ENCODE data around the gene SERTAD3. TPM values are rescaled to one million over a fixed set of nuclear protein-coding genes. Genes with fewer than 3 reads are reported as not detected.
A peak's percentile ranks its signal among the peaks of the same experiment; 100 is the strongest.

The SERTAD3 gene
- total and polyA plus RNA-seq, 2 donors (not counting 3 experiments of a cell fraction or from before 2014, with no cell fraction given): 13.3 to 29.9 TPM

DNA sequence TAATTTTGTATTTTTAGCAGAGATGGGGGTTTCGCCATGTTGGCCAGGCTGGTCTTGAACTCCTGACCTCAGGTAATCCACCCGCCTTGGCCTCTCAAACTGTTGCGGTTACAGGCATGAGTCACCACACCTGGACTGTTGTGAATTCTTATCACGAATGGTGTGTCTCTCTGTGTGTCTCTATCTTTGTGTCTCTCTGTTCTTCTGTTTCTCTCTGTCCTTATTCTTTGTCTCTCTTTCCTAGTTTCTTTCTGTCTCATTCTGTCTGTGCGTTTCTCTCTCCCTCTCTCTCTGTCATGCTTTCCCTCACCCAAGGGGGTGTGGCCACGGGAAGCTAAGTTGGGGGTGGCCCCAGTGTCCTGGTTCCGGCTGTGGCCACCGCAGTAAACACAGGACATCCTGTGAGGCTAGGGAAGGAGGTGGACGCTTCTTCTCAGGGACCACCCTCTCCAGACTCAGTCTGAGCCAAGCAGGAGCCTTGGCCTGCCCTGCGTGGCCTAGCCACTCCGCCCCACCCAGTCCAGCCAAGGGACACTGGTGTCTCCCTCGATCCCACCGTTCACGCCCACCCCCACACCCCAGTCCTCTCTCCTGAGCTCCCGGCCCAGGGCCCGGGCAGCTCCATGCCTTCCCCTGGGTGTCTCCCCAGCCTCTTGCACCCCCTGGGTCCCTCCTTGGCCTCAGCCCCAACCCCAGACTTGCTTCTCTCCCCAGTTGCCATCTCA lies 27.1 kb downstream of the SERTAD3 start:
- dilution Hi-C loops (cut with MboI; ENCODE audit: extremely low pct_ligation_motif_present, low sequenced_read_pairs): no loop called here
- FAIRE-seq (peak; percentile 75), DNase-seq (ENCODE audit: low read depth, low spot score) (no peak)
- no peaks in the 10 kb centered on the region for H3K36me3 ChIP-seq (ENCODE audit: control insufficient read depth in 2 of 2, extremely low read depth in 1 of 2, insufficient read depth in 2 of 2, low read length in 2 of 2)
- H3K9ac ChIP-seq (replicated peaks; ENCODE audit: extremely low read depth, insufficient read depth, low read length): peak overlapping the region; percentile 8
- peak overlapping the region; percentile 90 for H2AFZ ChIP-seq (ENCODE audit: low read depth, low read length)
- BruUV-seq (replicated peaks): no TSS peak
- POLR2A ChIA-PET: no interaction called here
- H3K79me2 ChIP-seq (ENCODE audit: control insufficient read depth, insufficient read depth, low read length): no peaks in the 10 kb centered on the region
- peak overlapping the region; percentile 13 for H3K27ac ChIP-seq (ENCODE audit: insufficient read depth, low read depth, low read length)
- no peak overlapping the region for H3K4me3 ChIP-seq (replicated peaks in 1 of 3; ENCODE audit: insufficient read depth in 1 of 3, low read depth in 1 of 3, low read length in 3 of 3)
- H3K4me1 ChIP-seq (ENCODE audit: control insufficient read depth, extremely low read depth, insufficient read depth, low read length): peaks cover 17% of the 10 kb centered on the region
- H3K9me1 ChIP-seq (replicated peaks; ENCODE audit: control insufficient read depth, extremely low read depth, insufficient read depth, low read length): no peaks in the 10 kb centered on the region
- intact Hi-C loops (cut with micrococcal nuclease): no loop called here
- H3K9me3 ChIP-seq (replicated peaks; ENCODE audit: control insufficient read depth, insufficient read depth, low read length): no peaks in the 10 kb centered on the region
- no peaks in the 10 kb centered on the region for H3K27me3 ChIP-seq (ENCODE audit: control insufficient read depth in 2 of 2, insufficient read depth in 2 of 2, low read length in 2 of 2)
- TF ChIP-seq, protein P1, sequence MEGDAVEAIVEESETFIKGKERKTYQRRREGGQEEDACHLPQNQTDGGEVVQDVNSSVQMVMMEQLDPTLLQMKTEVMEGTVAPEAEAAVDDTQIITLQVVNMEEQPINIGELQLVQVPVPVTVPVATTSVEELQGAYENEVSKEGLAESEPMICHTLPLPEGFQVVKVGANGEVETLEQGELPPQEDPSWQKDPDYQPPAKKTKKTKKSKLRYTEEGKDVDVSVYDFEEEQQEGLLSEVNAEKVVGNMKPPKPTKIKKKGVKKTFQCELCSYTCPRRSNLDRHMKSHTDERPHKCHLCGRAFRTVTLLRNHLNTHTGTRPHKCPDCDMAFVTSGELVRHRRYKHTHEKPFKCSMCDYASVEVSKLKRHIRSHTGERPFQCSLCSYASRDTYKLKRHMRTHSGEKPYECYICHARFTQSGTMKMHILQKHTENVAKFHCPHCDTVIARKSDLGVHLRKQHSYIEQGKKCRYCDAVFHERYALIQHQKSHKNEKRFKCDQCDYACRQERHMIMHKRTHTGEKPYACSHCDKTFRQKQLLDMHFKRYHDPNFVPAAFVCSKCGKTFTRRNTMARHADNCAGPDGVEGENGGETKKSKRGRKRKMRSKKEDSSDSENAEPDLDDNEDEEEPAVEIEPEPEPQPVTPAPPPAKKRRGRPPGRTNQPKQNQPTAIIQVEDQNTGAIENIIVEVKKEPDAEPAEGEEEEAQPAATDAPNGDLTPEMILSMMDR (IDR thresholded peaks at IDR 0.05; ENCODE audit: extremely low read depth in 1 of 2, insufficient read depth in 1 of 2, low read depth in 1 of 2, low read length in 2 of 2): no peak
- peak; percentile 13 for TF ChIP-seq JUN (IDR thresholded peaks at IDR 0.05; ENCODE audit: borderline replicate concordance, insufficient read depth, insufficient read length, low read depth)
- TF ChIP-seq POLR2AphosphoS5 (IDR thresholded peaks at IDR 0.05; ENCODE audit: insufficient read depth, low read depth, low read length): peak; percentile 41
- no peak for TF ChIP-seq EZH2 (IDR thresholded peaks at IDR 0.05; ENCODE audit: borderline replicate concordance, low read depth, low read length, severe bottlenecking)
- peak; percentile 17 for TF ChIP-seq FOS (IDR thresholded peaks at IDR 0.05; ENCODE audit: borderline replicate concordance, insufficient read depth, low read length)
- TF ChIP-seq GATA2 (IDR thresholded peaks at IDR 0.05; ENCODE audit: insufficient read depth, insufficient read length, low read depth, low read length): no peak
- TF ChIP-seq POLR2A (IDR thresholded peaks at IDR 0.05; ENCODE audit: low read depth, low read length): no peak
- TF ChIP-seq, protein P2, sequence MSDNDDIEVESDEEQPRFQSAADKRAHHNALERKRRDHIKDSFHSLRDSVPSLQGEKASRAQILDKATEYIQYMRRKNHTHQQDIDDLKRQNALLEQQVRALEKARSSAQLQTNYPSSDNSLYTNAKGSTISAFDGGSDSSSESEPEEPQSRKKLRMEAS (IDR thresholded peaks at IDR 0.05; ENCODE audit: insufficient read depth, insufficient read length): no peak
- no peak overlapping the region for H3K4me2 ChIP-seq (ENCODE audit: insufficient read depth, low read length)
- CTCF ChIA-PET: interaction anchor here (0.7 to 1.2 kb wide), 3 partner anchors 11 to 112 kb away, joined by 3 to 6 read pairs (median 3); no protein-coding TSS in a partner anchor
- H4K20me1 ChIP-seq (replicated peaks; ENCODE audit: control insufficient read depth, extremely low read depth, insufficient read depth, low read length): no peaks in the 10 kb centered on the region

Measured in endothelial cell of umbilical vein (primary cell).